IPS-NIHi7 (cell line): ENCODE measurements around the gene MKRN1.
"Not testable (repeated sequence)": the region's sequence is repeated elsewhere in the genome, so short reads cannot be mapped to it uniquely, and the experiment has no call there.

Source experiments
- DNase-seq: peaks from one replicate; pipeline ENCODE4 v3.0.0; 2012; ENCODE audit warnings: mixed read lengths; ENCODE audit errors: extremely low spot score

MKRN1 gene

GRCh38 chr7:140479062-140479738, at the start of gene MKRN1:
TSS of gene MKRN1 (minus strand) at chr7:140479505. CDS start at chr7:140479344, 161 bp downstream.
- DNase-seq, result peak; percentile 97

GRCh38 chr7:140526787-140527664, 47.7 kb upstream of the MKRN1 start:
- DNase-seq, result no peak

- peak; percentile 8 for DNase-seq
Observed at GRCh38 chr7:140526214-140526613, 46.9 kb upstream of the MKRN1 start.

- no peak for DNase-seq
Observed at GRCh38 chr7:140525743-140526142, 46.4 kb upstream of the MKRN1 start.

- DNase-seq, result no peak
Observed at GRCh38 chr7:140521421-140521820, 42.1 kb upstream of the MKRN1 start.

GRCh38 chr7:140519007-140519399, 39.7 kb upstream of the MKRN1 start:
- no peak for DNase-seq

- peak; percentile 46 for DNase-seq
Observed at GRCh38 chr7:140518370-140519006, 39.2 kb upstream of the MKRN1 start.

- DNase-seq, result peak; percentile 95
Observed at GRCh38 chr7:140517546-140518369, 38.5 kb upstream of the MKRN1 start.

- DNase-seq, result no peak
Observed at GRCh38 chr7:140512317-140513000, 33.2 kb upstream of the MKRN1 start.

- DNase-seq, result no peak
Observed at GRCh38 chr7:140509789-140510188, 30.5 kb upstream of the MKRN1 start.

GRCh38 chr7:140507556-140507955, 28.3 kb upstream of the MKRN1 start:
- not testable (repeated sequence) for DNase-seq

GRCh38 chr7:140506788-140507464, 27.6 kb upstream of the MKRN1 start:
- peak; percentile 67 for DNase-seq

- no peak for DNase-seq
Observed at GRCh38 chr7:140501966-140502365, 22.7 kb upstream of the MKRN1 start.

- DNase-seq, result not testable (repeated sequence)
Observed at GRCh38 chr7:140497807-140498206, 18.5 kb upstream of the MKRN1 start.

- no peak for DNase-seq
Observed at GRCh38 chr7:140497241-140497769, 18.0 kb upstream of the MKRN1 start.

GRCh38 chr7:140495514-140496097, 16.3 kb upstream of the MKRN1 start:
- no peak for DNase-seq

GRCh38 chr7:140494867-140495266, 15.6 kb upstream of the MKRN1 start:
- DNase-seq, result no peak

- no peak for DNase-seq
Observed at GRCh38 chr7:140489026-140489359, 9.7 kb upstream of the MKRN1 start.

- DNase-seq, result no peak
Observed at GRCh38 chr7:140485500-140486265, 6.4 kb upstream of the MKRN1 start.
